ENCODE results near the gene TNNT1.

DNA sequence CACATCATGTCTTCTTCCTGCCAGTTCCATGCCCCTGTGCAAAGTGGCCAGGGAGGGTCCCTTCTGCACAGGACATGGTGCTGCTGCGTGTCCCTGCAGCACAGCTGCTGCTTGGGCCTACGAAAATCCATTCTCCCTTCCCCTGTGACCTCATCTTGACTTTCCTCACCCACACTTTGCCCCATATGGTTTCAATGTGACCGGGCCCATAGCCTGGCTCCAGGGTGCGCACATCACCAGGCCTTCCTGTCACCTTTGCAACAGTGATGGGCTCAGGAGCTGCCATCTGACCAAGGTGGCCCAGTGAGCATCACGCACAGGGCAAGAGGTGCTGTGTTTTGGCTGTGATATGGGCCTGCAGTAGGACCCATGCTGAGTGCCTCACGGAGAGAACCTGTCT is 42.4 kb downstream of the TNNT1 start:
- TF ChIP-seq, protein P1, sequence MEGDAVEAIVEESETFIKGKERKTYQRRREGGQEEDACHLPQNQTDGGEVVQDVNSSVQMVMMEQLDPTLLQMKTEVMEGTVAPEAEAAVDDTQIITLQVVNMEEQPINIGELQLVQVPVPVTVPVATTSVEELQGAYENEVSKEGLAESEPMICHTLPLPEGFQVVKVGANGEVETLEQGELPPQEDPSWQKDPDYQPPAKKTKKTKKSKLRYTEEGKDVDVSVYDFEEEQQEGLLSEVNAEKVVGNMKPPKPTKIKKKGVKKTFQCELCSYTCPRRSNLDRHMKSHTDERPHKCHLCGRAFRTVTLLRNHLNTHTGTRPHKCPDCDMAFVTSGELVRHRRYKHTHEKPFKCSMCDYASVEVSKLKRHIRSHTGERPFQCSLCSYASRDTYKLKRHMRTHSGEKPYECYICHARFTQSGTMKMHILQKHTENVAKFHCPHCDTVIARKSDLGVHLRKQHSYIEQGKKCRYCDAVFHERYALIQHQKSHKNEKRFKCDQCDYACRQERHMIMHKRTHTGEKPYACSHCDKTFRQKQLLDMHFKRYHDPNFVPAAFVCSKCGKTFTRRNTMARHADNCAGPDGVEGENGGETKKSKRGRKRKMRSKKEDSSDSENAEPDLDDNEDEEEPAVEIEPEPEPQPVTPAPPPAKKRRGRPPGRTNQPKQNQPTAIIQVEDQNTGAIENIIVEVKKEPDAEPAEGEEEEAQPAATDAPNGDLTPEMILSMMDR (IDR thresholded peaks at IDR 0.05): no peak
- TF ChIP-seq POLR2A (IDR thresholded peaks at IDR 0.05): no peak

Data from adrenal gland (tissue), 5 donors.